Activated CD4-positive, alpha-beta T cell treated with anti-CD3 and anti-CD28 coated beads, Interleukin-10, Interleukin-2, amounts not matched to agents 100 ng/mL and 50 ng/mL, durations not matched to agents 16 hours and 8 hours (primary cell): ENCODE measurements around the gene CYP24A1.

Source experiments
- DNase-seq: peaks from one replicate; pipeline ENCODE4 v3.0.0-alpha.2; 2020

The CYP24A1 gene

DNA sequence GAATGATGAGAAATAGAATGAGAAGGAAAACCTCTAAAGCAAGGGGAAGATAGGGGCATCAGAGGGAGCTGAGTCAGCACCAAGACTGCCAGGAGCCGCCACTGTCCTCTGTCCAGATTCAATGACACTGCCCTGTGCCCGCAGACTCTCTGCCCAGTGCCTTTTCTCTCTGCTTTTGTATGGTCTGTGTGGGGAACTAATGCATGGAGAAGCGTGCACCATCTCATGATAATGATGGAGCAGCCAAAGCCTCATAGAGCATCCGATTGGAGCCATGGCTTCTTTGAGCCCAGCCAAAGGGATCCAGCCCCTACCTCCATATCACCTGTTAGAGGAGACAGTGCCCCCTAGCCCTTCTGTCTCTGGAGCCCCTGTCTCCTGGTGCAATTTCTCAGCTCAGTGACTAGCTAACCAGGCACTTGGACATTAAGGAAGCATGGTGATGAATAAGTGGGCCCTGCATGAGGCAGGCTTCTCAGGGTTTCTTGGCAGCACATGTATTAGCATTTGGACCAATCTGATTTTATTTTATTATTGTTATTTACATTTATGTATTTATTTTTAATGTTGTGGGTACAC lies 27.6 kb upstream of the CYP24A1 start:
- no peak for DNase-seq

GRCh38 chr20:54200487-54201267 lies 26.9 kb upstream of the CYP24A1 start:
- DNase-seq, result no peak

GRCh38 chr20:54199721-54200176 lies 26.0 kb upstream of the CYP24A1 start:
- peak; percentile 68 for DNase-seq

DNA sequence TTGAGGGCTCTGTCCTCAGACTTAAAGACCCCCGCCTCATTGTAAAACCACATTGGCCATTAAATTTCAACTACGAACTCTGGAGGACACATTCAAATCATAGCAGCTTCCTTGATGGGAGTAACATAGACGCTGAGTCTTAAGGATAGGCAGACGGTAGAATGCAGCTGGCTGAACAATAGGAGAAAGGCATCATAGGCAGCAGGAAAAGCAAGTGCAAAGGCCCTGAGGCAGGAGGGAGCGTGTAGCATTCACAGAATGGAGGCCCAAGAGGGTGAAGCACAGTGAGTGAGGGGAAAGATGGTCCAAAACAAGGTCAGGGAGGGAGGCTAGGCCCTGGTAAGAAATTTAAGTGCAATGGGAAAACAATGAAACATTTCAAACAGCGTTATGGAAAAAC lies 25.5 kb upstream of the CYP24A1 start:
- DNase-seq, result no peak

DNA sequence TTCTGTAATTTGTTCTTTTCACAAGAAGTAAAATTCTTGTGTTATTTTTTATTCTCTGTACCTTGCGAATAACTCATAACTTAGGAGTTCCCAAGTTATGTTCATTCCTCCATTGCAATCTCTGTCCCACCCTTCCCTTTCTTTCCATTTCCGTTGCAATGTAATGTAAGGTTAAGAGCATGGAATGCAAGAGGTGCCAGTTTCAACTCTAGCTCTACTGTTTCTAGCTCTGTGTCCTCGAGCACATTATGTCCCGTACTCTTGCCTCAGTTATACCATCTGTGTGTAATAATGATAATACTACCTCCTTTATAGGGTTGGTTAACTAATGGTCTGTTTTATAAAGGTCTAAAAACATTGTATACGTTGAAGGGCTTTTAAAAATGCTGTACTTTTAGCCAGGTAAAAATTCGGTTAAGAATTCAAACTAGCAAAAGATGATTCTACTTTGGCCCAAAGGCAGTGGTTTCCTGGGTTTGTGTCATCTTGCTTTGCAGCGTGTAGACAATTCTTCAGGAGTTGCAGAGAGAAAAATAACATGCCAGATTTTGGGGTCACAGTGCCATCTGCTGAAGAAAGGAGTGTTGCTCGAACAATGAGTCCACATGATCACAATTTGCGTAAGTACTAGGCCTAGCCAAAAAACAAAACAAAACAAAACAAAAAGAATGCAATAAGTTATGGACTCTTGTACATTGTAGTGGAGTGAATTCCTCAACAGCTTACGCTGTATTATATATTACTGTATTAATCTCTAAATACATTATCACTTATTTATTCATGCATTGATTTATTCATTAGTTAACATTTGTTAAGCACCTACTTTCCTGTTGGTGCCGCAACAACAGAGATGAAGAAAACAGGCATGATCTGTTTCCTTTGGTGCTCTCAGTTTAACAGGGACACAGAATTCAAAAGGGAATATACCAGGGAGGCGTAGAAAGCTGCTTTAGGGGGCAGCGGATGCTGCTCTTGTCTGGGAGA lies 24.1 kb upstream of the CYP24A1 start:
- no peak for DNase-seq

DNA sequence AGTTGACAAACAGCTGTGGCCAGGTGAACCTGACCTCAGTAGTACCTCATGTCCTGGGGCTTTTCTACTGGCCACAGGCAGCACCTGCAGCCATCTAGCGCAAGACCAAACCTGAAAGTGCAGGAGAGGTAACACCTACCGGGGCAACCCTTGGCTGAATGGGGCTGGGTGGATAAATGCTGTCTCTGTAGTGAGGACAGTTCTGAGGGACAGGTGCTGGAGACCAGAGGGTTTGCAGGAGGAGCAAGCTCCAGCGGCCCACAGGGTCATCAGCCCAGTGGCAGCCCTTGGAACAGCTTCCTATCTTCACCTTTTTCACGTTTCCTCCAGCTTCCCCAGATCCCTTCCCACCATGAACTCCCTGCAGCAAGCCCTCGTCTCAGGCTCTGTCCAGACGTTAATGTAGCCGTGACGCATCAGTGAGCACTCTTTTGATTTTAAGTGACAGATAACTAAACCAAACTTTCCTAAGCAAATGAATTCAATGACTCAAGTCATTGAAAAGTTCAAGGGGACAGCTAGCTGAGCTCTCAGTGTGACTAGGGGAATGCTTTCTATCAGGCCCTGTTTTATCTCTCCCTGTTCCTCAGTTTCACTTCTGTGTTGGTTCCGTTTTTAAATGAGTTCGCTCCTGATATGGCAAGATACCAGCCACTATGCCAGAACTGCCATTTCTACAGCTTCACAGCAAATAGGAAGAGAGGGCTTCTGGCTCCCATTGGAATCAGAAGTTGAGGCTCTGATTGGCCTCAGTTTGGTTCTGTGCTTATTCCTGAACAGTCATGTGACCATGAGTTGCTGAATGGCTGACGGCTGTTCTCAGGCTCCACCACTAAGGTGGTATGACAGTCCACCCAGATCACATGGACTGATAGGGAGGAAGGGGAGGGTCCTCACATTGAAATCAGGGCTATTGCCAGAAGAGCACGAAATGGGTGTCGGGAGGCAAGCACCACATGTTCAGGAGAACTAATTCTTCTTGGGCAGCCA lies 22.0 kb upstream of the CYP24A1 start:
- DNase-seq, result no peak

DNA sequence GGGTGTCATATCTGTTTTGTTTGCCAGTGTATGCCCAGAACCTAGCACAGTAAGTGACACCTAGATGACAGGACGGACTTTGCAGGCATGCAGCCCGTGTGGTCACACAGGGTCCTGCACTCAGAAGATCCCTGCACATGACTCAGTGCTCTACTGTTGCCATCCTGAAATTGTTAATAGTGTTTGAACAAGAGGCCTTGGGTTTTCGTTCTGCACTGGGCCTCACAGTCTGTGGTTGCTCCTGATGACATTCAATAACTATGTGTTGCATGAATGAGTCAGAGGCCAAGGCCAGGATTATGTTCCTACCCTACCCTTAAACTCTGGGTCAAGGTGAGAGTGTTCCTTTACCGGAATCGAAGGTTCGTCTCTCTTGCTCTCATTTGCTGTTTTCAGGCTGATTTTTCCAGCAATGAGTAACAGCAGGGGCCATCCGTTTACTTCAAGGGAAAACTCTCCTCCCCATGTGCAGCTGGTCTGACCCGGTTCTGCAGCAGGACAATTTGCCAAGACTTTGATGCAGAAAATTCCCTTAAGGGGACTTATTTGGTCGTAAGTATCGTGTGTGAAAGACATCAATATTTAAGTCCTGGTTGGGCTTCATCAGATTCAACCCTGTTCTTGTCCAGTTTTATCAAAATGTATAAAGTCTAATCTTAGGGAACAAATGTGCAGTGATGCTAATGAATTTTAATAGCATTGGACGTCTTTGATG lies 21.1 kb upstream of the CYP24A1 start:
- DNase-seq, result no peak

- DNase-seq, result no peak
These were observed 20.0 kb upstream of the CYP24A1 start for GRCh38 chr20:54193817-54194216.

DNA sequence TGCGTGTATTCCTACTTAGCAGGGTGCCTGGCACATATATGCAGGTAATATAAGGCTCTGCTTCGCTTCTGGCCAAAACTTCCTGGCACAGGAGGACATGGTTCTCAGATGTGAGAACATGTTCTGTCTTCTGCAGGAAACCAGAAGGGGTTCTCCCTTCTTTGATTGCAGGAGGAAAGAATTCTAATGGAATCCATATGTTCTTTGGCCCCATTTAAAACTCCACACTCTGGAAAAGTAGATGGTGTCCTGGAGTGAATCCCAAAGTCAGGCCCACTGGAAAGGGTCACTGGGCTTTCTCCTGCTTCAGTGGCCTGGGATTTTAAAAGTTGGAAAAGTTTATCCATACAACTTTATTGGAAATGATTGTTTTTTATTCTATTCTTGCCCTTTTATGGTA lies 16.4 kb upstream of the CYP24A1 start:
- DNase-seq, result no peak

DNA sequence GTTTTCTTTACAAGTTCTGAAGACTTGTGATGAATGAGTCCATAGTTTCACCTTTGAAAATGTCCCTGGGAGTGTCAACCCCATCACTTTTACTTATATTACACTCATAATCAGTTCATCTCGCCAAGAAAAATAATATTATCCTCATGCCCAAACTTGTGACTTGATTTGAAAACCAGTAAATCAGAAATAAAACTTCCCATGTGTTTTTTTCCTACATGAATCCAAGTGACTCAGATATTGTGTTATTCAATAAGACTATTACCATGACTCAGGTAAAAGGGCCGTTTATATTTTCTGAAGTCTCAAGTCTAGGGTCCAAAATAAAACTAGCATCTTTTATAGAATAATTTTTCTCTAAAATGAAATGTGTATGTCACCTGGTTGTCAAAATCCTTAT lies 15.8 kb upstream of the CYP24A1 start:
- DNase-seq, result no peak

- no peak for DNase-seq
These were observed 14.5 kb upstream of the CYP24A1 start for GRCh38 chr20:54188132-54188849.

DNA sequence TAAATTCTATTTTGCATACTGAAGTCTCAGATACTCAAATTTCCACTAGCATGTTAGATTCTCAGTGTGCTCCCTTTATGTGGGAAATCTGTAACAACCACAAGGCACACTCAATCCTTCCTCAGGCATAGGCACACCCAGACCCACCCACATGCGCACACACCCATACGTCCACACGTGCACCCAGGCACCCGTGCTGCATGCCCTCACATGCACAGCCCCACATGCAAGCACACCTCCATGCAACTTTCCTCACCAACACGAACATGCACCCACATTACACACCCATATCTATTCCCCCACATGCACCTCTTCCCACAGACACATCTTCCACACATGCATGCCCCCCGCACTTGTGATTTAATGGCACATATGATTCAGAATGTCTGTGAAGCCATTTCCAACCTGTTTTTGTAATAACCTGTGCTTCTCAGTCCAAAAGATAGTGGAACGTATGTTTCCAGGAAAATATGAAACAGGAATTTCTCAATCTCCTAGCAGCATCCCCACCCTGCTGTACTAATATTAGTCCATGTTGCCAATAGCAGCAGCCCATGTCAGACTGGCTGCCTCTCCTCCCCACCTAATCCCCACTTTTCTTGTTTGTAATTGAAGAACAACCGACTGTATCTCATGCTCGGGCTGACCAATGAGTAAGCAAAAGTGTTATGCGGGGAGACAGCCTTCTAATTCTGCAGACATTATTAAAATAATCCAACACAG lies 11.3 kb upstream of the CYP24A1 start:
- DNase-seq, result no peak

GRCh38 chr20:54184071-54184470 lies 10.3 kb upstream of the CYP24A1 start:
- no peak for DNase-seq

DNA sequence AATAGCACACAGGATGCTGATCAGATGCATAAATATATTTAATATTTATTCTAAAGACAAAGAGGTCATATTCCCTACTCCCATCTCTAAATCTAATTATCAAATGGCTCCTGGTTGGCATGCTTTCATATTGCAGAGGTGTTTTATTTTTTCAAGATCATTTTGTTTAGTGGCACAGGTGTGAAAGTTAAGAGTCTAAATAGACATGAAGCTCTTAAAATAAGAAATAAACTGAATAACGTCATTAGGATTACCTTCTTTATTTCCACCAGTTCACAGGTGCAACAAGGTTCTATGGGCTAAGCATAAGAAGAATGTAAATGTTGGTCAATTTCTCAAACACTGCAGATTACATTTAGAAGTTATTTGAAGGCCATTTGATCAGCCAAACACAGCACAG lies 7.1 kb upstream of the CYP24A1 start:
- no peak for DNase-seq

DNA sequence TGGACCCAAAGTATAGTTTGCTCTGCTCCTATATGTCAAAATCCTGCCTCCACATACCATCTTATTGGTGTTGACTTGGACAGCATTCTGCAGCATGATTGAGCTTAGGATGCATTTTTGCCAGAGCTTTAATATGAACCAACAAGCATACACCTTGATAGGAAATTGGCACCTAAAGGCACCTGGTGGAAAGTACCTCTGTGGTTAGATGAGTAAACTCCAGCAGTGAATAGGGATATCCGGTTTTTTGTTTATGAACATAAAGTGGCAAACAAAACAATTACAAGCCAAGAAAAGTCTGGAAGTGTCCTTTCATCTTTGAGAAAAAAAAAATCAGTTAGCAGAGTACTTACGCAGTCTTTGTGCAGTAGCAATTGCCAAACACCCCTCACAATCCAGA lies 6.2 kb upstream of the CYP24A1 start:
- DNase-seq, result no peak

DNA sequence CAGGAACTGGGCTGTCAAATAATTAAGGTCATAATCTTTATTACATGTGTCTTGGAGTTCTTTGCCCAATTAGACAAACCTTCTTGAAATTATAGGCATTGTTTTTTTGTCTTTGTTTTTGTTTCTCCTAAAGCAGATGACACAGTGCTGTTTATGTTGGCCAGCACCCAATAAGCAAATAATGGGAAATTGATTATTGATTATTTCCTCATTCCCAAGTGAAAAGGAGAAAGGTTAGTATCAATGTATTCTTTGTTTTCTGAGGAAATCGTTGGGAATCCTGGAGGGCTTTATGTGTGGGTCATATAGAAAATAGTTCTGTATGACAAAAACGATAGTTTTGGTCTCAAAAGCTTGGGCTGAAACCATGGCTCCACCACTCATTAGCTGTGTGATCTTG lies 4.5 kb upstream of the CYP24A1 start:
- DNase-seq, result no peak

DNA sequence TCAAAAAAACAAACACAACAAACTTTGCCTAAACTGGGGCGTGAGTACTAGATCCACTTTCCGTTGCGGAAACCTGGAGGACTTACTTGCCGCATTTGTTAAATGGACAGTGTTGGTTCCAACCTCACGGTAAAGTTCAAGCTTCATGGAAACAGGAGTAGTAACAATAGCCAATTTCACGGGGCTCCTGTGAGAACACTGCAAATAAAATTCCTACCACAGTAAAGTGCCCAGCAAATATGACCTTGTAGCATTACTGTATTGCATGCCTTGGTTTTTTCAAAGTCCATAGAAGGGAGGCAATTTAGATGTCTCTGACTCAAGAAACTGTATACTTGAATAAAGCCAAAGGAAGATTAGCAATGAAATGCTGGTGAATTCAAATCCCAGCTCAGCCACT lies 3.6 kb upstream of the CYP24A1 start:
- DNase-seq, result no peak

DNA sequence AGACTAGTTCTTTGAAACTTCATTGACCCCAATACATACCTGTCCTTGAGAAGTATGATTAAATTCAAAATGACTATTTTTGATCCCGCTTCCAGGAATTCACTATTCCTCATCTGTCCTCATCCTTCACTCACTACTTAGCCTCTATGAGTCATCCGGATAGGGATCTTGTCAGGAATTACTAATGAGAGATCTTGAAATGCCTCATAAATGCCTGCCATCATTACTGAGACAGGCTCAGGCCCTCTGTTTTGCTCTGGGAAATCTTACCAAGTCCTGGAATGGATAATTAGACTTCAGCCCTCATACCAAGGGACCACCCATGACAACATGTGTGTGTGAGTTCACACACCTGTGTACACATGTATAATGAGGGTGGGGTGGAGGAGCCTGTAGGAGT lies 2.8 kb upstream of the CYP24A1 start:
- DNase-seq, result no peak

- DNase-seq, result no peak
These were observed 830 bp upstream of the CYP24A1 start for GRCh38 chr20:54174457-54175175.
